ENCODE data around the gene SLC4A2.
"Not testable (repeated sequence)": the region's sequence is repeated elsewhere in the genome, so short reads cannot be mapped to it uniquely, and the experiment has no call there.

- TF ChIP-seq CTCF, POLR2A (IDR thresholded peaks at IDR 0.05): not testable (repeated sequence)
Measured at GRCh38 chr7:151026771-151027727, 32.3 kb upstream of the SLC4A2 start.
